GM18519 (cell line): ENCODE results near the gene DGUOK.
A peak's percentile ranks its signal among the peaks of the same experiment; 100 is the strongest.

ENCODE experiments used
- ATAC-seq: cut with Tn5 transposase; IDR thresholded peaks from one replicate; pipeline ENCODE4 v1.9.1; 2021; ENCODE audit warnings: mild to moderate bottlenecking, moderate library complexity; ENCODE audit not compliant: unreplicated experiment, low FRiP score

DGUOK gene

GRCh38 chr2:73944714-73945113 is 18.0 kb downstream of the DGUOK start:
- ATAC-seq: no peak

- ATAC-seq: no peak
Measured at GRCh38 chr2:73946215-73946614, 19.5 kb downstream of the DGUOK start.

GRCh38 chr2:73946666-73947065 is 20.0 kb downstream of the DGUOK start:
- no peak for ATAC-seq

GRCh38 chr2:73947412-73948018 is 20.8 kb downstream of the DGUOK start:
- ATAC-seq: no peak

GRCh38 chr2:73949802-73950201 is 23.1 kb downstream of the DGUOK start:
- ATAC-seq: no peak

- ATAC-seq: no peak
Measured at GRCh38 chr2:73952499-73953446, 26.1 kb downstream of the DGUOK start.

GRCh38 chr2:73956218-73956865 is 29.7 kb downstream of the DGUOK start:
- no peak for ATAC-seq

GRCh38 chr2:73961274-73961673 is 34.6 kb downstream of the DGUOK start:
- ATAC-seq: no peak

GRCh38 chr2:73961823-73962615 is 35.3 kb downstream of the DGUOK start:
- no peak for ATAC-seq

- ATAC-seq: no peak
Measured at GRCh38 chr2:73962798-73963197, 36.1 kb downstream of the DGUOK start.

- peak; percentile 53 for ATAC-seq
Measured at GRCh38 chr2:73963385-73964120, 36.9 kb downstream of the DGUOK start.

- ATAC-seq: no peak
Measured at GRCh38 chr2:73964223-73964622, 37.5 kb downstream of the DGUOK start.

GRCh38 chr2:73965053-73965452 is 38.4 kb downstream of the DGUOK start:
- ATAC-seq: no peak

- no peak for ATAC-seq
Measured at GRCh38 chr2:73968357-73968937, 41.8 kb downstream of the DGUOK start.

- ATAC-seq: no peak
Measured at GRCh38 chr2:73969356-73969755, 42.7 kb downstream of the DGUOK start.

GRCh38 chr2:73970141-73970803 is 43.6 kb downstream of the DGUOK start:
- ATAC-seq: no peak

- ATAC-seq: peak; percentile 48
Measured at GRCh38 chr2:73970850-73971471, 44.3 kb downstream of the DGUOK start.

- no peak for ATAC-seq
Measured at GRCh38 chr2:73971722-73972121, 45.0 kb downstream of the DGUOK start.

GRCh38 chr2:73972846-73973245 is 46.2 kb downstream of the DGUOK start:
- no peak for ATAC-seq
